SKM-1 (cell line): ENCODE results near the gene C10orf120.

Experiments used
- DNase-seq: peaks from one replicate; lab custom pipeline; 2025; ENCODE audit not compliant: unreplicated experiment; lab: John Stamatoyannopoulos, UW

Gene C10orf120

GRCh38 chr10:122699796-122700455 is at the start of gene C10orf120:
C10orf120 (minus strand) TSS chr10:122699846; CDS start chr10:122699790, 56 bp downstream.
- no peak for DNase-seq

GRCh38 chr10:122748496-122748895 is 48.9 kb upstream of the C10orf120 start:
- no peak for DNase-seq

- DNase-seq: no peak
Measured at GRCh38 chr10:122746408-122746807, 46.8 kb upstream of the C10orf120 start.

GRCh38 chr10:122744257-122744656 is 44.6 kb upstream of the C10orf120 start:
- no peak for DNase-seq

GRCh38 chr10:122740640-122741039 is 41.0 kb upstream of the C10orf120 start:
- no peak for DNase-seq

GRCh38 chr10:122738031-122738430 is 38.4 kb upstream of the C10orf120 start:
- DNase-seq: no peak

GRCh38 chr10:122733931-122734665 is 34.5 kb upstream of the C10orf120 start:
- DNase-seq: no peak

GRCh38 chr10:122733443-122733842 is 33.8 kb upstream of the C10orf120 start:
- no peak for DNase-seq

GRCh38 chr10:122730238-122730637 is 30.6 kb upstream of the C10orf120 start:
- no peak for DNase-seq

GRCh38 chr10:122729126-122729525 is 29.5 kb upstream of the C10orf120 start:
- no peak for DNase-seq

GRCh38 chr10:122727426-122727825 is 27.8 kb upstream of the C10orf120 start:
- DNase-seq: no peak

GRCh38 chr10:122725768-122726167 is 26.1 kb upstream of the C10orf120 start:
- DNase-seq: no peak

GRCh38 chr10:122725006-122725405 is 25.4 kb upstream of the C10orf120 start:
- no peak for DNase-seq

- DNase-seq: no peak
Measured at GRCh38 chr10:122721111-122721510, 21.5 kb upstream of the C10orf120 start.

GRCh38 chr10:122716025-122716424 is 16.4 kb upstream of the C10orf120 start:
- DNase-seq: no peak

- no peak for DNase-seq
Measured at GRCh38 chr10:122715576-122715975, 15.9 kb upstream of the C10orf120 start.

- no peak for DNase-seq
Measured at GRCh38 chr10:122713091-122713885, 13.6 kb upstream of the C10orf120 start.

GRCh38 chr10:122710576-122710975 is 10.9 kb upstream of the C10orf120 start:
- DNase-seq: no peak

GRCh38 chr10:122709971-122710370 is 10.3 kb upstream of the C10orf120 start:
- DNase-seq: no peak

GRCh38 chr10:122707535-122707934 is 7.9 kb upstream of the C10orf120 start:
- DNase-seq: no peak

GRCh38 chr10:122706947-122707346 is 7.3 kb upstream of the C10orf120 start:
- no peak for DNase-seq

- DNase-seq: no peak
Measured at GRCh38 chr10:122706467-122706866, 6.8 kb upstream of the C10orf120 start.
